Measurements from ENCODE around the gene SLC22A2.

The SLC22A2 gene

DNA sequence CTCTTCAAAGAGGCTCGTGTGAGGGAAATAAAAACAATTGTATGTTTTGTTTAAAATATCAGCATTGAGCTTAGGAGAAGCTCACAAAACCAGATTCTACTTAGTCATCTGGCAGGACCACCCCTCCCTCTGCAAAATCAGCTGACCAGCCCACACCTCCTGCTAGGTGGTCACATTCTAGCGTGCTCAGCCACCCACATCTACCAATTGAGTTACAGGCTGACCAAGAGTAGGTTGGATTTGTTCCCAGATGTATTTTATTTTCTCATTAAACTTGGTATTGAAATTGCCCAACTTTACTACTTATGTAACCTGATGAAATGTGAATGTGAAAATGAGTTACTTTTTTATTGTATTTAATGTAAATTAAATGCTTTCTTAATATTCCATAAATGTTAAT is 56.2 kb downstream of the SLC22A2 start:
- Histone ChIP-seq H3K4me1 (ENCODE audit: control insufficient read depth, low read depth, low read length) (no peaks in the 10 kb centered on the region), H4K5ac (ENCODE audit: low read length) (no peak overlapping the region), H4K8ac (ENCODE audit: low read depth, low read length) (no peak overlapping the region), H3K4ac (ENCODE audit: low read depth, low read length) (no peak overlapping the region), H2BK15ac (replicated peaks; ENCODE audit: low read depth) (no peak overlapping the region), H2BK120ac (ENCODE audit: low read depth, low read length) (no peak overlapping the region), H3K56ac (ENCODE audit: low read length) (no peak overlapping the region), H3K9ac (ENCODE audit: low read length) (no peak overlapping the region), H3K4me2 (ENCODE audit: low read length) (no peak overlapping the region), H3K79me1 (ENCODE audit: low read length) (no peaks in the 10 kb centered on the region), H3K18ac (ENCODE audit: low read length) (no peak overlapping the region), H3K27me3 (ENCODE audit: insufficient read depth, low read length, poor library complexity) (no peaks in the 10 kb centered on the region), H3K23ac (ENCODE audit: low read length) (no peak overlapping the region), H3K36me3 (ENCODE audit: control insufficient read depth, insufficient read depth, low read length) (no peaks in the 10 kb centered on the region), H3K4me3 (ENCODE audit: low read length) (no peak overlapping the region), H3K27ac (ENCODE audit: low read depth, low read length) (no peak overlapping the region), H3K79me2 (ENCODE audit: control insufficient read depth, insufficient read depth, low read length) (no peaks in the 10 kb centered on the region), H2BK5ac (ENCODE audit: low read length) (no peak overlapping the region), H2AK5ac (ENCODE audit: low read length) (no peak overlapping the region)
- no peak for DNase-seq
- no CpG with 5 or more reads among the region's 2 CpGs for WGBS (ENCODE audit: extremely low coverage, insufficient coverage, low lambda C conversion rate)

DNA sequence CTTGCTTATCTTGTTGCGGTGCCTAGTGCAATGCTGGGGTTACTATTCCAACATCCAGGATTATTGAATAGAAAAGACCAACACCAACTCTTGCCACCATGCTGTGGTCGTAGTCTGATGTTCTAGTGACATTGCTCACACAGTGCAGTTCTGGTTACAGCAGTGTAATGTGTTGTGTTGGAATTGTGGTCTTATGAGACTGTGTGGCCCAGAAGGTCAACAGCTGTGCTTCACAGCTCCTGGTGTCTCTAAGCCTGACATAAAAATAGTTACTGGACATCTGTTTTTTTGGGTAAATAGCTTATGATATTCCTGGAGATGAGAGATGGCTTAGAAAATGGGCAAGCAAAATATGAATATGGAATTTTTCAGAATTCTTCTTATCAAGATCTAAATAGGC is 57.6 kb downstream of the SLC22A2 start:
- no CpG with 5 or more reads among the region's 2 CpGs for WGBS (ENCODE audit: extremely low coverage, insufficient coverage, low lambda C conversion rate)
- H3K79me1 ChIP-seq (ENCODE audit: low read length), result no peaks in the 10 kb centered on the region

DNA sequence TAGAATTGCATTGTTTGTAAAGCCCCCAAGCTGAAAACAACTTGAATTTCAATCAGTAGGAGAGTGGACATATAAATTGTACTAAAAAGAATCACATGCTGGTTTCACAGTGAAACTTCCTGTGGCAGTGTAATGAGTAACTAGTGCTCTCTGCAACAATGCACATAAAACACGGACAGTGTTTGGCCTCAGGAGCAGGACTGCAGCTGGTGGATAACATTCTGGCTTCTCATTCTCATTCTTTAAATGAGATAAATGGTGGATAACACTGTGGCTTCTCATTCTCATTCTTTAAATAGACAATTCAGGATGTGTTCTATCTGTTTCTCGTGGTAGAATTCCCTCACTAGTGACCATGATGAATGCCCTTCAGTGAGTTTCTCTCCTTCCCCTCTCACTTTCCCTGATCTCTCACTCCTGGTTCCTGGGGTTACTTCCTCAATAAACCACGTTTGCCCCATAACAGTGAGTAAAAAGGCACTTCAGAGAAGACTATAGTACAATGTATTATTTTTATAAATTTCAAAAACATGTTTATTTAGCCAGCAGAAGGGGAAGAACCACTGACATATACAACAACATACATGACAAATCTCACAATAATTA is 59.9 kb downstream of the SLC22A2 start:
- no peak overlapping the region for H3K18ac ChIP-seq (ENCODE audit: low read length)
- H3K27ac ChIP-seq (ENCODE audit: low read depth, low read length), result no peak overlapping the region
- no peak overlapping the region for H3K23ac ChIP-seq (ENCODE audit: low read length)
- no peaks in the 10 kb centered on the region for H3K27me3 ChIP-seq (ENCODE audit: insufficient read depth, low read length, poor library complexity)
- H3K4me2 ChIP-seq (ENCODE audit: low read length), result no peak overlapping the region
- H2BK5ac ChIP-seq (ENCODE audit: low read length), result no peak overlapping the region
- no peak overlapping the region for H2BK15ac ChIP-seq (replicated peaks; ENCODE audit: low read depth)
- H3K36me3 ChIP-seq (ENCODE audit: control insufficient read depth, insufficient read depth, low read length), result no peaks in the 10 kb centered on the region
- H4K8ac ChIP-seq (ENCODE audit: low read depth, low read length), result no peak overlapping the region
- H2BK120ac ChIP-seq (ENCODE audit: low read depth, low read length), result no peak overlapping the region
- no peaks in the 10 kb centered on the region for H3K79me2 ChIP-seq (ENCODE audit: control insufficient read depth, insufficient read depth, low read length)
- no peak overlapping the region for H2AK5ac ChIP-seq (ENCODE audit: low read length)
- no peak for DNase-seq
- no peaks in the 10 kb centered on the region for H3K4me1 ChIP-seq (ENCODE audit: control insufficient read depth, low read depth, low read length)
- no peak overlapping the region for H4K5ac ChIP-seq (ENCODE audit: low read length)
- H3K4ac ChIP-seq (ENCODE audit: low read depth, low read length), result no peak overlapping the region
- H3K4me3 ChIP-seq (ENCODE audit: low read length), result no peak overlapping the region
- WGBS (ENCODE audit: extremely low coverage, insufficient coverage, low lambda C conversion rate), result no CpG with 5 or more reads among the region's 3 CpGs
- no peaks in the 10 kb centered on the region for H3K79me1 ChIP-seq (ENCODE audit: low read length)
- no peak overlapping the region for H3K56ac ChIP-seq (ENCODE audit: low read length)
- H3K9ac ChIP-seq (ENCODE audit: low read length), result no peak overlapping the region

More for the DNA sequence above, 57.6 kb downstream of the SLC22A2 start:
- no peak for DNase-seq
- Histone ChIP-seq H3K9ac (ENCODE audit: low read length) (no peak overlapping the region), H3K36me3 (ENCODE audit: control insufficient read depth, insufficient read depth, low read length) (no peaks in the 10 kb centered on the region), H3K18ac (ENCODE audit: low read length) (no peak overlapping the region), H3K56ac (ENCODE audit: low read length) (no peak overlapping the region), H3K4me3 (ENCODE audit: low read length) (no peak overlapping the region), H2BK15ac (replicated peaks; ENCODE audit: low read depth) (no peak overlapping the region), H3K27ac (ENCODE audit: low read depth, low read length) (no peak overlapping the region), H3K4me1 (ENCODE audit: control insufficient read depth, low read depth, low read length) (no peaks in the 10 kb centered on the region), H2AK5ac (ENCODE audit: low read length) (no peak overlapping the region), H3K4ac (ENCODE audit: low read depth, low read length) (no peak overlapping the region), H2BK5ac (ENCODE audit: low read length) (no peak overlapping the region), H3K23ac (ENCODE audit: low read length) (no peak overlapping the region), H3K27me3 (ENCODE audit: insufficient read depth, low read length, poor library complexity) (no peaks in the 10 kb centered on the region), H3K4me2 (ENCODE audit: low read length) (no peak overlapping the region), H4K5ac (ENCODE audit: low read length) (no peak overlapping the region), H3K79me2 (ENCODE audit: control insufficient read depth, insufficient read depth, low read length) (no peaks in the 10 kb centered on the region), H4K8ac (ENCODE audit: low read depth, low read length) (no peak overlapping the region), H2BK120ac (ENCODE audit: low read depth, low read length) (no peak overlapping the region)

- Histone ChIP-seq H2AK5ac (ENCODE audit: low read length) (no peak overlapping the region), H3K4me3 (ENCODE audit: low read length) (no peak overlapping the region), H3K79me2 (ENCODE audit: control insufficient read depth, insufficient read depth, low read length) (no peaks in the 10 kb centered on the region), H3K27ac (ENCODE audit: low read depth, low read length) (no peak overlapping the region), H2BK120ac (ENCODE audit: low read depth, low read length) (no peak overlapping the region), H3K18ac (ENCODE audit: low read length) (no peak overlapping the region), H4K8ac (ENCODE audit: low read depth, low read length) (no peak overlapping the region), H3K27me3 (ENCODE audit: insufficient read depth, low read length, poor library complexity) (no peaks in the 10 kb centered on the region), H3K79me1 (ENCODE audit: low read length) (no peaks in the 10 kb centered on the region), H3K4ac (ENCODE audit: low read depth, low read length) (no peak overlapping the region), H2BK5ac (ENCODE audit: low read length) (no peak overlapping the region), H3K36me3 (ENCODE audit: control insufficient read depth, insufficient read depth, low read length) (no peaks in the 10 kb centered on the region), H2BK15ac (replicated peaks; ENCODE audit: low read depth) (no peak overlapping the region), H4K5ac (ENCODE audit: low read length) (no peak overlapping the region), H3K23ac (ENCODE audit: low read length) (no peak overlapping the region), H3K4me2 (ENCODE audit: low read length) (no peak overlapping the region), H3K56ac (ENCODE audit: low read length) (no peak overlapping the region), H3K9ac (ENCODE audit: low read length) (no peak overlapping the region), H3K4me1 (ENCODE audit: control insufficient read depth, low read depth, low read length) (no peaks in the 10 kb centered on the region)
- DNase-seq, result no peak
Observed at GRCh38 chr6:160197662-160198061, 61.0 kb downstream of the SLC22A2 start.

- Histone ChIP-seq H4K5ac (ENCODE audit: low read length) (no peak overlapping the region), H3K27me3 (ENCODE audit: insufficient read depth, low read length, poor library complexity) (no peaks in the 10 kb centered on the region), H3K56ac (ENCODE audit: low read length) (no peak overlapping the region), H3K36me3 (ENCODE audit: control insufficient read depth, insufficient read depth, low read length) (no peaks in the 10 kb centered on the region), H3K4me3 (ENCODE audit: low read length) (no peak overlapping the region), H3K4me2 (ENCODE audit: low read length) (no peak overlapping the region), H3K79me1 (ENCODE audit: low read length) (no peaks in the 10 kb centered on the region), H3K4me1 (ENCODE audit: control insufficient read depth, low read depth, low read length) (no peaks in the 10 kb centered on the region), H2BK120ac (ENCODE audit: low read depth, low read length) (no peak overlapping the region), H3K27ac (ENCODE audit: low read depth, low read length) (no peak overlapping the region), H3K23ac (ENCODE audit: low read length) (no peak overlapping the region), H3K9ac (ENCODE audit: low read length) (no peak overlapping the region), H4K8ac (ENCODE audit: low read depth, low read length) (no peak overlapping the region), H2BK15ac (replicated peaks; ENCODE audit: low read depth) (no peak overlapping the region), H3K79me2 (ENCODE audit: control insufficient read depth, insufficient read depth, low read length) (no peaks in the 10 kb centered on the region), H3K4ac (ENCODE audit: low read depth, low read length) (no peak overlapping the region), H2BK5ac (ENCODE audit: low read length) (no peak overlapping the region), H3K18ac (ENCODE audit: low read length) (no peak overlapping the region), H2AK5ac (ENCODE audit: low read length) (no peak overlapping the region)
- WGBS (ENCODE audit: extremely low coverage, insufficient coverage, low lambda C conversion rate), result no CpG with 5 or more reads among the region's 1 CpG
- DNase-seq, result no peak
Observed at GRCh38 chr6:160194808-160195207, 63.8 kb downstream of the SLC22A2 start.

DNA sequence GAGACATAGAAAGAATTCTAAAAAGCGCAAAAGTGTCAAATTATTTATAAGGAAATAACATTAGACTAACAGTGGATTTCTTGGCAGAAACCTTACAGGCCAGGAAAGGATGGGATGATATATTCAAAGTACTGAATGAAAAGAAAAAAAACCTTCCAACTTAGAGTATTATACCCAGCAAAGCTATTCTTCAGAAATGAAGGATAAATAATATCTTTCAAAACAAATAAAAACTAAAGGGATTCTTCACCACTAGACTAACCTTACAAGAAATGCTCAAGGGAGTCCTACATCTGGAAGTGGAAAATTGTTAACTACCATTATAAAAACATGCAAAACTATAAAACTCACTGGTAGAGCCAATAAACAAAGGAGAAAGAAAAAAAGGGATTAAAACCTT is 65.8 kb downstream of the SLC22A2 start:
- no peak overlapping the region for H3K4ac ChIP-seq (ENCODE audit: low read depth, low read length)
- DNase-seq, result no peak
- H3K56ac ChIP-seq (ENCODE audit: low read length), result no peak overlapping the region
- H3K36me3 ChIP-seq (ENCODE audit: control insufficient read depth, insufficient read depth, low read length), result no peaks in the 10 kb centered on the region
- H3K4me1 ChIP-seq (ENCODE audit: control insufficient read depth, low read depth, low read length), result no peaks in the 10 kb centered on the region
- H2BK15ac ChIP-seq (replicated peaks; ENCODE audit: low read depth), result no peak overlapping the region
- H3K79me2 ChIP-seq (ENCODE audit: control insufficient read depth, insufficient read depth, low read length), result no peaks in the 10 kb centered on the region
- H2BK5ac ChIP-seq (ENCODE audit: low read length), result no peak overlapping the region
- no peaks in the 10 kb centered on the region for H3K27me3 ChIP-seq (ENCODE audit: insufficient read depth, low read length, poor library complexity)
- no peak overlapping the region for H3K4me3 ChIP-seq (ENCODE audit: low read length)
- H3K27ac ChIP-seq (ENCODE audit: low read depth, low read length), result no peak overlapping the region
- no peak overlapping the region for H3K23ac ChIP-seq (ENCODE audit: low read length)
- H2AK5ac ChIP-seq (ENCODE audit: low read length), result no peak overlapping the region
- H3K79me1 ChIP-seq (ENCODE audit: low read length), result no peaks in the 10 kb centered on the region
- no peak overlapping the region for H4K8ac ChIP-seq (ENCODE audit: low read depth, low read length)
- no peak overlapping the region for H3K4me2 ChIP-seq (ENCODE audit: low read length)
- no peak overlapping the region for H2BK120ac ChIP-seq (ENCODE audit: low read depth, low read length)
- no peak overlapping the region for H3K18ac ChIP-seq (ENCODE audit: low read length)
- no peak overlapping the region for H4K5ac ChIP-seq (ENCODE audit: low read length)
- no CpG with 5 or more reads among the region's 1 CpG for WGBS (ENCODE audit: extremely low coverage, insufficient coverage, low lambda C conversion rate)
- H3K9ac ChIP-seq (ENCODE audit: low read length), result no peak overlapping the region

Data from mesendoderm (in vitro differentiated cells).